GM12891 (cell line): ENCODE data around the gene RAB28.
A peak's percentile ranks its signal among the peaks of the same experiment; 100 is the strongest.

Experiments
- DNase-seq: peaks from one replicate; pipeline ENCODE4 v3.0.0; 2011; ENCODE audit warnings: low spot score; ENCODE audit not compliant: insufficient read length
- FAIRE-seq: peaks from 2 replicates; lab custom pipeline; 2011; peaks lifted over from hg19 to GRCh38; lab: Jason Lieb, UNC
- PAX5 ChIP-seq: IDR thresholded peaks from 2 replicates; pipeline ENCODE4 v1.6.1; 2011; ENCODE audit warnings: low read length, moderate library complexity, mild to moderate bottlenecking; ENCODE audit not compliant: insufficient read depth, severe bottlenecking
- POLR2A ChIP-seq: IDR thresholded peaks from 2 replicates; pipeline ENCODE4 v1.6.1; 2011; ENCODE audit warnings: low read depth, low read length, control low read depth
- POLR2AphosphoS5 ChIP-seq: IDR thresholded peaks from 2 replicates; pipeline ENCODE4 v1.6.1; 2011; ENCODE audit warnings: low read depth, low read length, control low read depth
- POU2F2 ChIP-seq: IDR thresholded peaks from 2 replicates; pipeline ENCODE4 v1.6.1; 2011; ENCODE audit warnings: low read depth, mild to moderate bottlenecking, control low read depth, low read length, moderate library complexity
- SPI1 ChIP-seq: IDR thresholded peaks from 2 replicates; pipeline ENCODE4 v1.6.1; 2011; ENCODE audit warnings: low read depth, low read length, control low read depth
- TAF1 ChIP-seq: IDR thresholded peaks from 2 replicates; pipeline ENCODE4 v1.6.1; 2011; ENCODE audit warnings: low read depth, low read length, control low read depth

Gene RAB28

GRCh38 chr4:13386405-13387107 is 97.6 kb downstream of the RAB28 start:
- TF ChIP-seq PAX5 = no peak
- TF ChIP-seq SPI1 = no peak
- no peak for TF ChIP-seq POLR2AphosphoS5
- TF ChIP-seq POU2F2 = no peak
- no peak for TF ChIP-seq POLR2A
- no peak for TF ChIP-seq TAF1
- FAIRE-seq = peak; percentile 75
- DNase-seq = no peak

- TF ChIP-seq POLR2AphosphoS5 (no peak), TAF1 (no peak), POLR2A (no peak), PAX5 (no peak), POU2F2 (no peak), SPI1 (no peak)
- FAIRE-seq (no peak), DNase-seq (no peak)
Observed at GRCh38 chr4:13384055-13384454, 100.1 kb downstream of the RAB28 start.

- DNase-seq (peak; percentile 0), FAIRE-seq (peak; percentile 59)
- TF ChIP-seq PAX5 = no peak
- no peak for TF ChIP-seq POLR2A
- peak; percentile 95 for TF ChIP-seq SPI1
Observed at GRCh38 chr4:13378973-13379759, 105.0 kb downstream of the RAB28 start.

GRCh38 chr4:13371048-13371447 is 113.1 kb downstream of the RAB28 start:
- no peak for DNase-seq
- TF ChIP-seq POLR2AphosphoS5 (no peak), PAX5 (no peak), POLR2A (no peak), POU2F2 (no peak), TAF1 (no peak), SPI1 (no peak)
- FAIRE-seq = no peak

GRCh38 chr4:13368217-13368616 is 115.9 kb downstream of the RAB28 start:
- TF ChIP-seq TAF1 (no peak), SPI1 (no peak), POLR2AphosphoS5 (no peak), POLR2A (no peak)
- no peak for FAIRE-seq
- no peak for DNase-seq

- no peak for DNase-seq
- FAIRE-seq = no peak
Observed at GRCh38 chr4:13367691-13368090, 116.4 kb downstream of the RAB28 start.

GRCh38 chr4:13367244-13367643 is 116.9 kb downstream of the RAB28 start:
- no peak for FAIRE-seq

More at GRCh38 chr4:13367691-13368090, 116.4 kb downstream of the RAB28 start:
- TF ChIP-seq SPI1 (no peak), PAX5 (no peak), POLR2AphosphoS5 (no peak), TAF1 (no peak)

GRCh38 chr4:13365195-13365594 is 118.9 kb downstream of the RAB28 start:
- DNase-seq (no peak), FAIRE-seq (no peak)
- no peak for TF ChIP-seq SPI1
- no peak for TF ChIP-seq POLR2AphosphoS5
- no peak for TF ChIP-seq PAX5
- TF ChIP-seq POLR2A = no peak
- no peak for TF ChIP-seq POU2F2
- TF ChIP-seq TAF1 = no peak

More at GRCh38 chr4:13367244-13367643, 116.9 kb downstream of the RAB28 start:
- TF ChIP-seq SPI1 (no peak), PAX5 (no peak), POLR2AphosphoS5 (no peak), POLR2A (no peak)
- no peak for DNase-seq

GRCh38 chr4:13364653-13365052 is 119.5 kb downstream of the RAB28 start:
- DNase-seq = no peak
- TF ChIP-seq POLR2A = no peak
- TF ChIP-seq POLR2AphosphoS5 = no peak
- TF ChIP-seq TAF1 = no peak
- no peak for TF ChIP-seq SPI1
- no peak for FAIRE-seq

- TF ChIP-seq POLR2A (no peak), SPI1 (no peak), PAX5 (no peak)
- no peak for DNase-seq
- no peak for FAIRE-seq
Observed at GRCh38 chr4:13364172-13364571, 120.0 kb downstream of the RAB28 start.
